SW 1271 (cell line): Measurements from ENCODE around the gene OIP5.
"Not testable (repeated sequence)": the region's sequence is repeated elsewhere in the genome, so short reads cannot be mapped to it uniquely, and the experiment has no call there.

ENCODE experiments used
- DNase-seq, 2 experiments: peaks; one replicate each; lab custom pipeline; 2025; lab: John Stamatoyannopoulos, UW

OIP5 gene

GRCh38 chr15:41301587-41301986, 30.8 kb downstream of the OIP5 start:
- DNase-seq = no peak

GRCh38 chr15:41301139-41301538, 31.3 kb downstream of the OIP5 start:
- DNase-seq = not testable (repeated sequence)

- no peak for DNase-seq
Measured at GRCh38 chr15:41292521-41292920, 39.9 kb downstream of the OIP5 start.

GRCh38 chr15:41291065-41291631, 41.2 kb downstream of the OIP5 start:
- no peak for DNase-seq

GRCh38 chr15:41289953-41290352, 42.4 kb downstream of the OIP5 start:
- DNase-seq = no peak

- no peak for DNase-seq
Measured at GRCh38 chr15:41288464-41288863, 43.9 kb downstream of the OIP5 start.

GRCh38 chr15:41286665-41287333, 45.6 kb downstream of the OIP5 start:
- DNase-seq = no peak

- no peak for DNase-seq
Measured at GRCh38 chr15:41285285-41285684, 47.1 kb downstream of the OIP5 start.

GRCh38 chr15:41284427-41285177, 47.8 kb downstream of the OIP5 start:
- peak in 1 of 2 experiments; percentile 6 for DNase-seq

GRCh38 chr15:41283653-41284426, 48.6 kb downstream of the OIP5 start:
- DNase-seq = peak; percentile 82 to 95

- DNase-seq = not testable (repeated sequence)
Measured at GRCh38 chr15:41282980-41283652, 49.3 kb downstream of the OIP5 start.

- DNase-seq = not testable (repeated sequence)
Measured at GRCh38 chr15:41282436-41282835, 50.0 kb downstream of the OIP5 start.

GRCh38 chr15:41281236-41281635, 51.2 kb downstream of the OIP5 start:
- peak in 1 of 2 experiments; percentile 33 for DNase-seq

- no peak for DNase-seq
Measured at GRCh38 chr15:41279535-41280283, 52.7 kb downstream of the OIP5 start.

GRCh38 chr15:41278319-41278718, 54.1 kb downstream of the OIP5 start:
- no peak for DNase-seq

- no peak for DNase-seq
Measured at GRCh38 chr15:41276831-41277230, 55.6 kb downstream of the OIP5 start.

- no peak for DNase-seq
Measured at GRCh38 chr15:41269887-41270286, 62.5 kb downstream of the OIP5 start.

- DNase-seq = no peak
Measured at GRCh38 chr15:41263891-41264351, 68.5 kb downstream of the OIP5 start.

GRCh38 chr15:41262571-41262970, 69.8 kb downstream of the OIP5 start:
- no peak for DNase-seq

GRCh38 chr15:41260924-41261323, 71.5 kb downstream of the OIP5 start:
- not testable (repeated sequence) for DNase-seq
